Skeletal muscle cell (primary cell): Measurements from ENCODE around the gene NRSN2.

Experiments used
- DNase-seq: peaks from one replicate; pipeline ENCODE4 v3.0.0-alpha.2; 2010; ENCODE audit warnings: low read depth
- H3K4me3 ChIP-seq: 2 replicates; pipeline ENCODE4 v1.5.1; 2011; ENCODE audit warnings: low read depth, mild to moderate bottlenecking, control low read depth, low read length, moderate library complexity

The NRSN2 gene

GRCh38 chr20:346640-347316 lies at the start of gene NRSN2:
TSS of gene NRSN2 (plus strand) at chr20:347111. CDS start at chr20:349644, 2,533 bp downstream.
- no peak for DNase-seq
- H3K4me3 ChIP-seq: peak within 1 kb of the TSS; percentile 69

DNA sequence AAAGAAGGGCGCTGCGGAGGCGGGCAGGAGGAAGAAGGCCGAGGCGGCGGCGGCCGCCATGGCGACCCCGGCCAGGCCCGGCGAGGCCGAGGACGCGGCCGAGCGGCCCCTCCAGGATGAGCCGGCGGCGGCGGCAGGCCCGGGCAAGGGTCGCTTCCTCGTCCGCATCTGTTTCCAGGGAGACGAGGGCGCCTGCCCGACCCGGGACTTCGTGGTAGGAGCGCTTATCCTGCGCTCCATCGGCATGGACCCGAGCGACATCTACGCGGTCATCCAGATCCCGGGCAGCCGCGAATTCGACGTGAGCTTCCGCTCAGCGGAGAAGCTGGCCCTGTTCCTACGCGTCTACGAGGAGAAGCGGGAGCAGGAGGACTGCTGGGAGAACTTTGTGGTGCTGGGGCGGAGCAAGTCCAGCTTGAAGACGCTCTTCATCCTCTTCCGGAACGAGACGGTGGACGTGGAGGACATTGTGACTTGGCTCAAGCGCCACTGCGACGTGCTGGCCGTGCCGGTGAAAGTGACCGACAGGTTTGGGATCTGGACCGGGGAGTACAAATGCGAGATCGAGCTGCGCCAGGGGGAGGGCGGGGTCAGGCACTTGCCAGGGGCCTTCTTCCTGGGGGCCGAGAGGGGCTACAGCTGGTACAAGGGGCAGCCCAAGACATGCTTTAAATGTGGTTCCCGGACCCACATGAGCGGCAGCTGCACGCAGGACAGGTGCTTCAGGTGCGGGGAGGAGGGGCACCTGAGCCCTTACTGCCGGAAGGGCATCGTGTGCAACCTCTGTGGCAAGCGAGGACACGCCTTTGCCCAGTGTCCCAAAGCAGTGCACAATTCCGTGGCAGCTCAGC lies 48.8 kb upstream of the NRSN2 start:
- DNase-seq: no peak

GRCh38 chr20:298776-299391 lies 48.0 kb upstream of the NRSN2 start:
- peak overlapping the region; percentile 93 for H3K4me3 ChIP-seq
- DNase-seq: no peak

More for the DNA sequence above, 48.8 kb upstream of the NRSN2 start:
- H3K4me3 ChIP-seq: peak overlapping the region; percentile 93

- DNase-seq: no peak
- peak overlapping the region; percentile 93 for H3K4me3 ChIP-seq
Measured at GRCh38 chr20:300345-300990, 46.4 kb upstream of the NRSN2 start.

GRCh38 chr20:301886-302848 lies 44.7 kb upstream of the NRSN2 start:
- H3K4me3 ChIP-seq: no peak overlapping the region
- no peak for DNase-seq

DNA sequence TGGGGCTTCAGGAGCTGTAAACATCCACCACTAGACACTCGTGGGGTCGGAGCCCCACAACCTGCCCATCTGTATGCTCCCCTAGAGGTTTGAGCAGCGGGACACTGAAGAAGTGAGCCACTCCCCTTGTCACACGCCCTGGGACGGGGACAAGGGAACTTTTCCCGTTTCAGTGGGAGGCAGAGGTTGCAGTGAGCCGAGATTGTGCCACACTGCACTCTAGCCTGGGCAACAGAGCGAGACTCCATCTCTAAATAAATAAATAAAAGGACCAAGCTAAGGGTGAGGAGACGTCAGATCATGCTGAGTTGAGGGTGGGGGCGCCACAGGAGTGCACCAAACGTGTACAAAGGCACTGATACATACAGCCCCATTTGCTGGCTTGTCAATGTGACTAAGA lies 41.2 kb upstream of the NRSN2 start:
- no peak for DNase-seq
- no peak overlapping the region for H3K4me3 ChIP-seq

GRCh38 chr20:308427-309038 lies 38.4 kb upstream of the NRSN2 start:
- DNase-seq: no peak
- H3K4me3 ChIP-seq: no peak overlapping the region

- peak overlapping the region; percentile 49 for H3K4me3 ChIP-seq
- no peak for DNase-seq
Measured at GRCh38 chr20:309306-309840, 37.5 kb upstream of the NRSN2 start.

DNA sequence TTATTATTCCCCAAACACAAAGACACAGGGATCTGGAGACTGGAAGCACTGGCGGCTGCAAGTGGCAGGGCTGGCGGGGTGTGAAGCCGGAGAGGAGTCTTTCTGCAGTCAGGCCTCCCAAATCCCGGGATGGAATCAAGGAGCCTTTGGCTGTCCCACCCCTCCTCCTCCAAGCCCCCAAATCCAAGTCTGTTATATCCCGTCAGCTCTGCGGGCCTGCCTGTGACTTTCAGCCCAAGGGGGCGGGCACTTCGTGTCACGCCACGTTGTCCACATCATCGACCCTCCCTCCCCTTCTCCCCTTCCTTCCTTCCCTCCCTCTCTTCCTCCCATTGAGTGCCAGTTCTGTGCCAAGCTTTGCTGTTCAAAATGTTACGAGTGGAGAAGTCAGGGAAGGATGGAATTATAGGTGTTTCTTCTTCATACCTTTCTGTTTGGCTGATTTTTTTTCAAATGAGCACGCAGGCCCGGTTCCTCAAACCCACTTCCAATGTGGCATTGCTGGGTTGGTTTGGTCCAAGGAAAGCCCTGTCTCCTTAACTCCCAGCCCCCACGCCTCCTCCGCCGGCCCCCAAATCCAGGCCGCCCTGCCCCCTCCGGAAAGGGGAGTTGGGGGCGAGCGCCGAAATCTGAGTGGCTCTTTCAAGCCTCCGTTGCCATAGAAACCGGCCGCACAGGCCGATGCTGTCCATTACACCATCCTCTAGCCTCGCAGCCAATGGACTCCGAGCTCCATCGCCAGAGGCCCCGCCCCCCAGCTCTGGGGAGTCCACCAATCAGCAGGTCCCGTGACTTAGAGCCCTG lies 36.9 kb upstream of the NRSN2 start:
- DNase-seq: peak; percentile 99
- peak overlapping the region; percentile 49 for H3K4me3 ChIP-seq

DNA sequence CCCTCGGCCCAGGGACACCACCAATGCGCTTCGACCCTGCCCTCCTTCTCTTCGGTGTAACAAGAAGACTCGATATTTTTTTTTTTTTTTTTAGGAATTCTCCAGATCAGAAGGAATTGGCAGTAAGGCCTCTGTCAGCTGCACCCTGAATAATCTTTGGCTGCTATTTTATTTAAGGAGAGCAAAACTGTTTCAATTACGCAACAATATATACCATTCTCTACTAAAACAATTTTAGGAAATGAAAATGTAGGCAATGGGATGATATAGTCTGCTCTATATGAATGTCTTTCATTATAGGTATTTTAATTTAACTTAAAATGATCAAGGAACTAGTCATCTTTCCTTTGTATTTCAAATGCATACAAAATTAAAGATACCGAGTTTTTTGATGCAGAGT lies 36.3 kb upstream of the NRSN2 start:
- H3K4me3 ChIP-seq: no peak overlapping the region
- DNase-seq: no peak

- H3K4me3 ChIP-seq: no peak overlapping the region
- no peak for DNase-seq
Measured at GRCh38 chr20:311609-312008, 35.3 kb upstream of the NRSN2 start.

DNA sequence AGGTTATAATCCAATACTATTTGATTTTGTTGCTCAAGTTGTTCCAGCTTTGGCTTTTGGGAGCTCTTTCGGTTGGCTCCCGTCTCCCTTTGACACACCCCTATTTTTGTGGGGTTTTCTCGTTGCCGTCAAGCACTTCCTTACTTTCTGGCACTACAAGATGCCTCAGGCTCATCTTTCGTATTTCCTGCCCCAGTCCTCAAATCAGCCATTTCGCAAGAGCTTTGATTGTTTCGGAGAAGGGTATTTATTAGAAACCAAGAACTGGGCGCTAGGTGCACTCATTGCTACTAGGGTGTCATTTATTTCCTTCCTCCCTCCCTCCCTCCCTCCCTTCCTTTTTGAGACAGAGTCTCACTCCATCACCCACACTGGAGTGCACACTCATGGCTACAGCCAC lies 34.8 kb upstream of the NRSN2 start:
- no peak overlapping the region for H3K4me3 ChIP-seq
- DNase-seq: no peak

DNA sequence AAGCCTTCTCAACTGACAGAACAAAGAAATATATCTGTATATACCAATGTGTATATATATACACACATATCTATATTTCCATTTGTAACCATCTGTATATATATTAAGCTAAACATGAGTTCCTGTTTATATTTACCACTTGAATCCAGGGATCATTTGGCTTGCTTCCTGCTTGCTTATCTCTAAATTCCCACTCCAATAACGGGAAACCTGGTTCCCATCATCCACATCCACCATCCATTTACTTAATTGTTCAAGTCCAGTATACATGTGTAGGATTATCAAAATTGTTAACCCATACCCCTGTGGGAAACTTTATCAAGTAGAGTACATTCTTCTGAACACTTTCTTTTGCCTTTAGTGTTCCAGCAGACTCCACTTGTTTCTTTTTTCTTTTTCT lies 34.0 kb upstream of the NRSN2 start:
- no peak overlapping the region for H3K4me3 ChIP-seq
- DNase-seq: no peak

DNA sequence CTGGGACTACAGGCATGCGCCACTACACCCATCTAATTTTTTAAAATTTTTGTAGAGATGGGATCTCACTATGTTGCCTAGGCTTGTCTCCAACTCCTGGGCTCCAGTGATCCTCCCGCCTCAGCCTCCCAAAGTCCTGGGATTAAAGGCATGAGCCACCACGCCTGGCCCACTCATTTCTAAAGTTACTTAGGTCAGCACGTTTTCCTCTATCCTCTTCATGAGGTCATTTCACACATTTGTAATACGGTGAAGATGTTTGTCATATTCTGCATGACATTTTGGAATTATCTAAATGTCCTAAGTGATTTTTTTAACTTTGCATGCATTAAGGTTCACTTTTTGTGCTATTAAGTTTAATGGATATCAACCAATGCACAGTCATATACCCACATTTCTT lies 33.5 kb upstream of the NRSN2 start:
- DNase-seq: no peak
- H3K4me3 ChIP-seq: no peak overlapping the region

DNA sequence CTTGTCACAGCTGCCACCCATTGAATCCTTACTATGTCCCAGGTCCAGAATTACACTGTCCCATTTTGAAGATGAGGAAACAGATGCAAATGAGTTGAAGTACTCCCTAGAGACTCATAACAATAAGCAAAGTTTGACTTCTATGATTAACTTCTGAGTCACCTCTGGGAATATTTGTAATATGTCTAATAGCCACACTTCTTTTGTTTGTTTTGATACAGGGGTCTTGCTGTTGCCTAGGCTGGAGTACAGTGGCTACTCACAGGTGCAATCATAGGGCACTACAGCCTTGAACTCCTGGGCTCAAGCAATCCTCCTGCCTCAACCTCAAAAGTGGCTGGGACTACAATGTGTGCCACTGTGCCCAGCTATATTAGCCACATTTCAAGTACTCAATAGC lies 33.0 kb upstream of the NRSN2 start:
- no peak for DNase-seq
- no peak overlapping the region for H3K4me3 ChIP-seq

GRCh38 chr20:316316-317068 lies 30.4 kb upstream of the NRSN2 start:
- no peak for DNase-seq
- H3K4me3 ChIP-seq: no peak overlapping the region
